ENCODE results near the gene FKBP1A.

The FKBP1A gene

GRCh38 chr20:1331101-1331500, 61.8 kb downstream of the FKBP1A start:
- no peak for DNase-seq

DNA sequence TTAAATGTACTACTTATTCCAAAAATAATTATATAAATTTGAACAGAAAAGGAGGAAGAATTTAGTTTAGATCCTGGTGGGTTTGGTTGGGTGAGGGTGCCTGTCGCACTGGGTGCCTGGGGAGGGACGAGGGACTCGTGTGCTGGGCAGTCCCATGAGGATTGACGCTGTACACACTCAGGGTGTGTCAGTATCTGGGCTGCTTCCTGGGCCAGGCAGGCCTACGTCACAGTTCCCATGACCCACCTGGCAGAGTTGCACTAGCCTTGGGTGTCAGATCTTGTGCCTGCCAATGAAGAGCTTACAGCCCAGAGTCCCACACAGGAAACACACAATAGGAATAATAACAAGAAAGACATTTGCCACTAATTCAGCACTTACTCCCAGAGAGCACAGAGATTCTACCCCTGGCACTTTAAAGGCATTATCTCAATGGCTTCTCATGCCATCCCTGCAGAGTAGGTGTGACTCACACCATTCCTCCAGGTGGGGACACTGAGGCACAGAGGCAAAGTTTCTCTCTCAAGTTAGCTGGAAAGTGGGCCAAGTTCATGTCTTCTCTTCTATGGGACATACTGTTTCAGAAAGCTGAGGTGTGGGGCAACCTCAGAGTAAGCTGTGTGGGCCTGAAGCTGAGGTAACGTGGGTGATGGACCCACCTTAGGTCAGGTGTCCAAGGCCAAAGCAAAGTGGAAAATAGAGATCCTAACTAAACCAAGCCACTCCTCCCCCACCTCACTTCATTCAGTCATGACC, 62.6 kb downstream of the FKBP1A start:
- DNase-seq = no peak

- DNase-seq = peak; percentile 40
Observed at GRCh38 chr20:1328680-1329330, 64.0 kb downstream of the FKBP1A start, which contains the start of gene SDCBP2. Gene SDCBP2 (minus strand): TSS chr20:1329139. CDS start chr20:1320416, 8,723 bp downstream.

- DNase-seq = no peak
Observed at GRCh38 chr20:1327827-1328679, 64.8 kb downstream of the FKBP1A start.

- DNase-seq = no peak
Observed at GRCh38 chr20:1327241-1327653, 65.6 kb downstream of the FKBP1A start.

DNA sequence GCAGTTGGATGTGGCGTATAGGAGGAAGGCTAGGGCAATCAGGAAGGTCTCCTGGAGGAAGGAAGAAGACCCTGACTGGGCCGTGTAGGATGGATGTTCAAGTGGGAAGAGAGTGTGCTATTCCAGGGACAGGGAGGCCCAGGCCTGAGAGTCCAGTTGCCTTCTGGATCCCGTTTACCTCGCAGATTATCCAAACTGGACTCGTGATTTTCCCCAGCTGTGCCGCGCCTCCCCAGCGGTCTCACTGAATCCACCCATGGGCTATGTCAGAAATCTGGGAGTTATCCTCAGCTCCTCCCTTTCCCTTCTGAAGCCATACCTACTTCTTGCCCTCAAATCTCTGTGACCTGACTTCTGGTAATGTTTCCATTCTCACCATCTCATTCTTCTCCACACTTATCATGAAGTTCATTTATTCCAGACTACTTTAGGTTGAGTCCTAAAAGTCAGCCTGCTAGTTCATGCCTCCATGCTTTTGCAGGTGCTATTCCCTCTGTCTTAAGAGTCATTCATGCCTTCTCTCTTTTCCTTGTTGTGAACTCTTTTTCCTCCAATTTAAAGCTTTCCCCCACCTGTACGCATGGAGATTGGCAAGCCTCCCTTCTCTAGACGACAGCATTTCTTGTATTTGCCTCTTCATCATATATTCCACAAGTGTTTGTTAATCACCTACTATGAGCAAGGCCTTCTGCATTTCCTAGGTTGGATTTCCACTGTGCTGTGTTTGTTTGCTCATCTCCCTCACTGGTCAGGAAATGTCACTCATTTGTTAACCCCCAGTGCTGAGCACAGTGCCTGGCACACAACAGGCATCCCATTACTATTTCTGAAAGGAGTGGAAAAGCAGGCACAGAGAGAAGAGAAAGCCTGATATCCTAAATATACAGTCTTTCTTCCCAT, 66.6 kb downstream of the FKBP1A start:
- no peak for DNase-seq

GRCh38 chr20:1325173-1326030, 67.5 kb downstream of the FKBP1A start:
- DNase-seq = peak; percentile 95

- no peak for DNase-seq
Observed at GRCh38 chr20:1324598-1325172, 68.2 kb downstream of the FKBP1A start.

- DNase-seq = no peak
Observed at GRCh38 chr20:1323830-1324597, 68.8 kb downstream of the FKBP1A start.

DNA sequence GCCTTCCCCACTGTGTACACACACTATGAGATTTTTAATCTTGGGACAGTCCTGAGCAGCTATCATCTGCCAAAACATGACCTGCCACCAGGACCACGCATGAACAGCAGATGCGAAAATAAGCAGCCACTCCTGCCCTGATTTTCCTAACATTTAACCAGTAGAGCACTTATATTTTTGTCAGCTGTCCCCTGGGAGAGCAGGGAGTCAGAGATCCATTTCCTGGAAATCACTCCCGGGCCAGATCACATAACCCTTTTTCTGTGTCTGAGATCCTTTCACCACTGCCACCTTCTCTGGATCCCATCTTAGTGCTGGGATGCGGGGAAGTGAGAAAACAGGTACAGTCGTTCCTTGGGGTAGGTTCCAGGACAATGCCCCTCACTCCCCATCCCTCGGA, 69.6 kb downstream of the FKBP1A start:
- no peak for DNase-seq

DNA sequence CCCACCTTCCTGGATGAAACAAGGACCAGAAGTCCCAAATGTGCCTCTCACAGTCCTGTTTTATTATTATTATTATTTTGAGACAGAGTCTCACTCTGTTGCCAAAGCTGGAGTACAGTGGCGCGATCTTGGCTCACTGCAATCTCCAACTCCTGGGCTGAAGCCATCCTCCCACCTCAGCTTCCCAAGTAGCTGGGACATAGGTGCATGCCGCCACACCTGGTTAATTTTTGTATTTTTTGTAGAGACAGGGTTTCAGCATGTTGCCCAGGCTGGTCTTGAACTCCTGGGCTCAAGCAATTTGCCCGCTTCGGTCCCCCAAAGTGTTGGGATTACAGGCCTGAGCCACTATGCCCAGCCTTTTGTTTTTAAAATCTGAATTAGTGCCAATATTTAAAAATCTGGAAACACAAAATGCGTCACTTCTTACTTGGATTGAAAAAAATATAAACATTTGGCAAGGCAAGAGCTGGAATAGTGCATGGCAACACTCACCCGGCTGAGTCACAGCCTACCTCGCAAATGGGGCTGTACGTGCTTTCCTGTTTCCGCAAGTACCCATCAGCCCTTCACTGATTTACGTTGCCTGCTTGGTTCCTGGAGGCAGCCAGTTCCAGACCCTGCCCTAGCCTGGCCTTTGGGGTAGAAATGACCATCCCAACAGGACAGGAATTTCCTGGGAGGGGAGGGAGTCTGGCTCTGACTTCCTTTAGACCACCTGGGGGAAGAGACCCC, 70.2 kb downstream of the FKBP1A start:
- DNase-seq = no peak

GRCh38 chr20:1321654-1321939, 71.3 kb downstream of the FKBP1A start:
- DNase-seq = no peak

GRCh38 chr20:1320902-1321653, 71.8 kb downstream of the FKBP1A start:
- no peak for DNase-seq

DNA sequence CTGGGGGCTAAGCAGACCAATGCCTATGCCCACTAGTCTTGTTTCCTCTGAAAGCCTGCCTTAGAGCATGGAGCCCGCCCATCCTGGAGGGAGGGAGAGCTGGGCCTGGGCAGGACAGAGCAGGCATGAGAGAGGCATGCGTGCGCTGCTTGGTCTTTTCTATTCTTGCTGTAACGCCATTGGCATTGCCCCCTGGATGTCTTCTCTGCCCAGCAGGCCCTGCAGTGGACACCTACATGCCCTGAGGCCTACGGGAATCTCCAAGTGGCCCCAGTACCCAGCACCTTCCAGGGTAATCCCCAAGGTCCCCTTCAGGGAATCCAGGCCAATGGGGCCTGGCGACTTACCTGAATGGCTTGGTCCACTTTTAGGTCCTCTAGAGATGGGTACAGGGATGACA, 72.8 kb downstream of the FKBP1A start:
- no peak for DNase-seq

- no peak for DNase-seq
Observed at GRCh38 chr20:1319462-1319861, 73.4 kb downstream of the FKBP1A start.

- no peak for DNase-seq
Observed at GRCh38 chr20:1319051-1319450, 73.8 kb downstream of the FKBP1A start.

All from NCI-H510A (cell line).